GM12801 (cell line): Measurements from ENCODE around the gene INPP4B.

Experiments used
- CTCF ChIP-seq: IDR thresholded peaks from one replicate; pipeline ENCODE4 v1.5.1; 2011; ENCODE audit warnings: control low read depth; ENCODE audit not compliant: insufficient read length; ENCODE audit errors: extremely low read depth

INPP4B gene

GRCh38 chr4:142274137-142274536, 572.0 kb downstream of the INPP4B start:
- TF ChIP-seq CTCF = no peak

DNA sequence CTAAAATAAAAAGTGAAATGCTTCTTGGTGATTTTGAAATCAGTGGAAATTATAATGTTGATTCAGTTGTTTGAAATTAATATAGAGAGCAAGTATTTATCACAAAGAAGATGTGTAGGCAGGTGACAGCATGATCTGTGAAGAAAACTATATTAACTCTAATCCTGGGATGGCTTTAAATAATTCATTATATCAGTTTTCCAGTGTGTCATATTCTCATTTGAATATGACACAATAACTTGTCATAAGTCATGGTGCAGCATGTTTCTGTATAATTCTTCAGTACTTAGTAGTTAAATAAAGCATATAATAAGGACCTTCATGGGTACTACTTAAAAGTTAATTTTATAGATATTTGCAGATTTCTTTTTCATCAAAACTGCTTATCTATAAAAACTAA, 573.6 kb downstream of the INPP4B start:
- no peak for TF ChIP-seq CTCF

GRCh38 chr4:142271832-142272231, 574.3 kb downstream of the INPP4B start:
- TF ChIP-seq CTCF = no peak

GRCh38 chr4:142267101-142267500, 579.0 kb downstream of the INPP4B start:
- TF ChIP-seq CTCF = no peak

DNA sequence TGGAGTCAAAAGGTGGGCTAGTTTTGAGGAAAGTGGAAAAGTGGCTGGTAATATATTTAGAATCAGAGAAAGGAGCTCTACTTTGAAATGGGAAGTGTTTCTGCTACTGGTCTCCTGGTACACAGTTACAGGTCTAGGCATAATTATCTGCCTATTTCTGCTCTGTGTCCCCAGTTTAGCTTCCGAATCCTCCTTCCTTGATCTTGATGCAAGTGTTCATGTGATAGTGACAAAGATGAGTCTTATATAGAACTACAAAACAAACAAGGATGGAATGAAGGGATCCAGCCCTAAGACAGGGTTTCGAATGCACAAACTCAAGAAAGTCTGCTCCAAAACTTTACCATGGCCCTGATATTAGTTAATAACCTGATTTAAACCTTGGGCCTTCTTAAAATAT, 580.2 kb downstream of the INPP4B start:
- TF ChIP-seq CTCF = no peak

DNA sequence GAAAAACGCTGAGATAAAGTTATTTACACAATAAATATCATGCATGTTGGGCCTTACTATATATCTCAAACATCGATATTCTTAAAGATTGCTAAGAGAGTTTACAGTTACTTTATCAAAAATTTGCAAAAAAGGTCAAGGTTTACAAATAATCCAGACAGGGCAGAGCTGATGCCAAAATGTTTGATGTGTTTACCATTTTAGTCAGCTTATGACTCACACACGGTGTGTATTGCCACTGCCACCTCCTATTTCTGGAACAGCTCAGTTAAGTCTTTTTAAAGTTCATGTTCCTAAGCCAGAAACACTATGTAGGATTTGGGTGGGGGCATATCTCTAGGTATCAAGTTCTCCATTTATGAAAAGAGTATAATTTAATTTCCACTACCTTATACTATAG, 580.6 kb downstream of the INPP4B start:
- TF ChIP-seq CTCF = no peak

DNA sequence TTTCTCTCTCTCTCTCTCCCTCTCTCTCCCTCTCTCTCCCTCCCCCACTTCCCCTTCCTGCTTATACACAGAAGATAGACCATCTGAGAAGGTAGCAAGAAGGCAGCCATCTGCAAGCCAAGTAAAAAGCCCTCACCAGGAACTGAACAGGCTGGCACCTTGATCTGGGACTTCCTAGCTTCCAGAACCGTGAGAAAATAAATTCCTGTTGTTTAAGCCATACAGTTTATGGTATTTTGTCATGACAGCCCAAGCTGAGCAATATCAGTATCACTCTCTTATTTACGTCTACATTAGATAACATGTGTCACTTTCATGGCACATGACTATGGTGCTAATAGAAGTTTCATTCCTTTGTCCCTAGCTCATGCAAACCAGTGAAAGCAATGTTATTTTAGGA, 581.1 kb downstream of the INPP4B start:
- no peak for TF ChIP-seq CTCF

GRCh38 chr4:142262956-142263355, 583.1 kb downstream of the INPP4B start:
- no peak for TF ChIP-seq CTCF
